Adrenal gland (tissue), 5 donors: ENCODE measurements around the gene CDRT4.

Experiments
- CTCF ChIP-seq, 6 experiments: fragments of 450-650 bp in 4 of 6; fragments of 200-600 bp in 2 of 6; sonication (generic) in 1 of 6; IDR thresholded peaks; 1 replicate in 5 of 6; 2 replicates in 1 of 6; pipeline versions ENCODE4 v1.5.1 to v1.8.0; 2016 to 2021; ENCODE audit warnings: antibody characterized with exemption in 6 of 6, mild to moderate bottlenecking in 2 of 6, moderate library complexity in 1 of 6
- POLR2A ChIP-seq, 2 donors: fragments of 450-650 bp; IDR thresholded peaks; one replicate each; pipeline ENCODE4 v1.6.1; 2017; ENCODE audit warnings: antibody characterized with exemption in 2 of 2, mild to moderate bottlenecking in 2 of 2, moderate library complexity in 1 of 2
- donor health status: DM: no; HTN: no; CAD: no.

DNA sequence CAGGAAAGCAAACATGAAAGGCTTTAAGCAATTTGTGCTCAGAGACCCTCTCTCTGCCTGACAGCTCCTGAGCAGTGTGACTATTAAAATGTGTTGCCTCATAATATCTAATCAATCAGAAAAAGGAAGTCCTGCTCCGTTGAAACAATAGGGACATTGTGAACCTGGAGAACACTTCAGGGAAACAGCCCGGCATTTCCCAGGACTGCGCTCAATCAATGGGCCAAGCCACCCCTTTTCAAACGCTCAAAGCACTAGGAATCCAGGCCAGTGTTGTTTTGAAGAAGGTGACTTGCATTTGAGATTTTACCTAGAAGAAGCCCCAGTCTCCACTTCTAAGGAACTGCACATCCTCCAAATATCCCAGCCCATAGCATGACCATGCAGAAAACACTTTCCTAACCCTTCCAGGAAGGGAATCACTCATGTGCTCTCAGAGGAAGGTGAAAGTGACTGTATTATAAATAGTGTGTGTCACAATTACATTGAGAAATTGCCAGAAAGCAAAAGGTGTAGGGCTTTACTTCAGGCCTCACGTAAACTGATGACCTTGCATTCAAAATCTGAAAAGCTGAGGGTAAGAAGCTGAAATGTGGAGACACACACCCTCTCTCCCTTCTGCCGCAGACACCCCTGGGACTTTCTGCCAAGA is 19.4 kb downstream of the CDRT4 start:
- TF ChIP-seq CTCF (IDR thresholded peaks at IDR 0.05) (no peak), POLR2A (IDR thresholded peaks at IDR 0.05) (no peak)
